Right lobe of liver (tissue), 4 donors: ENCODE results near the gene WFDC2.

Experiments
- POLR2A ChIP-seq: fragments of 450-650 bp; IDR thresholded peaks from one replicate; pipeline ENCODE4 v1.6.1; 2017; ENCODE audit warnings: antibody characterized with exemption, mild to moderate bottlenecking
- TF ChIP-seq, protein P1 (sequence below), 4 donors: fragments of 200-600 bp in 3 of 4; fragments of 450-650 bp in 1 of 4; IDR thresholded peaks; one replicate each; pipeline versions ENCODE4 v1.5.1 to v1.8.0; 2016 to 2022; ENCODE audit warnings: antibody characterized with exemption in 4 of 4, mild to moderate bottlenecking in 2 of 4
- donor health status: DM: no; HTN: no; CAD: no.
- donor health status: DM: no; HTN: no; CAD: no.
- donor health status: DM: no; HTN: yes; CAD: no.

DNA sequence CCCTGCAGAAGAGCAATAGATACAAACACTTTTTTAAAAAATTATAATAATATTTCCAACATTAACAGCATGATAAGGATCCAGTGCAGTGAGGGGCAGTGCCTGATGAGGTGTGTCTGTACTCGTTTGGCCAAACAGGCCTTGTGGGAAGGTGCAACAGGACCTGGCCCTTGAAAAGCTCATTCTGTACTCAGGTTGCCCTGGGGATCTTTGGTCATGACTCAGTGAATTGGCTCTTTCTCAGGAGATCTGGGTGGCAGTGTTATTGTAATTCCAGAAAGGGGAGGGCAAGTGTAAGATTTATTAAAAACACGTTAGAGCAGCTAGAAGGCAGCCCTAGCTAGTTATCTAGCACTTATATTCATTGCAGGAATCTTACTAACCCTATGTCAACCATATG lies 48.7 kb downstream of the WFDC2 start:
- TF ChIP-seq, protein P1, sequence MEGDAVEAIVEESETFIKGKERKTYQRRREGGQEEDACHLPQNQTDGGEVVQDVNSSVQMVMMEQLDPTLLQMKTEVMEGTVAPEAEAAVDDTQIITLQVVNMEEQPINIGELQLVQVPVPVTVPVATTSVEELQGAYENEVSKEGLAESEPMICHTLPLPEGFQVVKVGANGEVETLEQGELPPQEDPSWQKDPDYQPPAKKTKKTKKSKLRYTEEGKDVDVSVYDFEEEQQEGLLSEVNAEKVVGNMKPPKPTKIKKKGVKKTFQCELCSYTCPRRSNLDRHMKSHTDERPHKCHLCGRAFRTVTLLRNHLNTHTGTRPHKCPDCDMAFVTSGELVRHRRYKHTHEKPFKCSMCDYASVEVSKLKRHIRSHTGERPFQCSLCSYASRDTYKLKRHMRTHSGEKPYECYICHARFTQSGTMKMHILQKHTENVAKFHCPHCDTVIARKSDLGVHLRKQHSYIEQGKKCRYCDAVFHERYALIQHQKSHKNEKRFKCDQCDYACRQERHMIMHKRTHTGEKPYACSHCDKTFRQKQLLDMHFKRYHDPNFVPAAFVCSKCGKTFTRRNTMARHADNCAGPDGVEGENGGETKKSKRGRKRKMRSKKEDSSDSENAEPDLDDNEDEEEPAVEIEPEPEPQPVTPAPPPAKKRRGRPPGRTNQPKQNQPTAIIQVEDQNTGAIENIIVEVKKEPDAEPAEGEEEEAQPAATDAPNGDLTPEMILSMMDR (IDR thresholded peaks at IDR 0.05) = no peak
- no peak for TF ChIP-seq POLR2A
